SKM-1 treated with dmso at 0.1 percent for 144 hours (cell line): ENCODE measurements around the gene PARD3.
"Not testable (repeated sequence)": the region's sequence is repeated elsewhere in the genome, so short reads cannot be mapped to it uniquely, and the experiment has no call there.

Experiments used
- DNase-seq: peaks from one replicate; lab custom pipeline; 2025; ENCODE audit not compliant: unreplicated experiment; lab: John Stamatoyannopoulos, UW

The PARD3 gene

GRCh38 chr10:34815185-34816084, at the start of gene PARD3:
Gene PARD3 (minus strand): TSS chr10:34815296. CDS start chr10:34814995, 301 bp downstream.
- peak; percentile 8 for DNase-seq

DNA sequence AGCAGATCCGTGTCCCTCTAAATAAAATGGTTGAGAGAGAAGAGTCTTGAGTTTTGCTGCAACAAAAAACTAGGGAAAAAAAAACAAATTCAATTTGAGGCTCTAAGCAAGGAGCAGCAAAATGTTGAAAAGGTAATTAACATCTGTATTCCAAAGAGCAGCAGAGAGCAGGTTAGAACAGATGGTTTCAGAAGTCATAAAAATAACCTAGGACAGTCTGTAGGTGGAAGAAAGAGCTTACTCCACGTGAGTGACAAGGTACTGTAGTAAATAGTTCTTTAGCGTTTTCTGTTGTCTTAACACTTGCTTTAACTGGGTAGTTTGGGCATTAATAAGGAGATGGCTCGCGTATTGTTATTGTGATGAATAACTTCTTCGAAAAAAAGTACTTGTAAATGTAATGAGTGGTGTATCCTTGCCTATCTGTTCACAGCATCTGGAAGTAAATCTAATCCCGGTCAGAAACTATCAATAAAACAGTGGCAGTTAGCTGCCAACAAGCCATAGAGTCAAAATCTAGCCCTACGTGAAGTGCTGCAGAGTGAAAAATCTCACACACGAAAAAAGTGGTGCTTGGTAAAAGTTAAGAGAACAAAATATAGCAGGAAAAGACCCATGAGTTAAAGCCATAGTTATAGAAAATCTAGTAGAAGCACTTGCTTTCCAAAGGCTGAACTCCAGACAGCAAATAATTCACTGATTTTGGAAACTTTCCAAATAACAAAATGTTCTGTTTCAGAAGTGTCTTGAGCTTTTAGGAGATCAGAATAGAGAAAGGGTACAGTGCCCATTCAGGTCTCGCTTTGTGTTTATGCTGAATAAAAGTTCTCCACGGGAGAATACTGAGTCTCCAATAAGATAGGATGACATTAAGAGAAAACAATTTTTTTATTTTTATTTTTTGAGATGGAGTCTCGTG, 49.3 kb upstream of the PARD3 start:
- DNase-seq, result no peak

DNA sequence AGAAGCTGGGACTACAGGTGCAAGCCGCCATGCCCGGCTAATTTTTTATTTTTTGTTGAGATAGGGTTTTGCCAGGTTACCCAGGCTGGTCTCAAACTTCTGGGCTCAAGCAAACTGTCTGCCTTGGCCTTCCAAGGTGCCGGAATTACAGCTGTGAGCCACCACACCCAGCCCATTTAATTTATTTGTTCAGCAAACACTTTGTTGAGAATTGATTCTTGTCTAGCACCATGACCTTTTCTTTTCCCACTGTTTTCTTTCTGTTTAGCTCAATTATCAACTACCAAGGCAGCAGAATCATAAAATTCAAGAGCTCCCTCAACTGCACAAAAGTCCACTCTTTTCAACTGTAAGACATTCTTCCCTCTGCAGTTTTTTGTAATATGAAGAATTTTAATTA, 47.8 kb upstream of the PARD3 start:
- no peak for DNase-seq

- DNase-seq, result no peak
These were observed 46.4 kb upstream of the PARD3 start for GRCh38 chr10:34861293-34862021.

GRCh38 chr10:34859170-34859569, 44.1 kb upstream of the PARD3 start:
- no peak for DNase-seq

DNA sequence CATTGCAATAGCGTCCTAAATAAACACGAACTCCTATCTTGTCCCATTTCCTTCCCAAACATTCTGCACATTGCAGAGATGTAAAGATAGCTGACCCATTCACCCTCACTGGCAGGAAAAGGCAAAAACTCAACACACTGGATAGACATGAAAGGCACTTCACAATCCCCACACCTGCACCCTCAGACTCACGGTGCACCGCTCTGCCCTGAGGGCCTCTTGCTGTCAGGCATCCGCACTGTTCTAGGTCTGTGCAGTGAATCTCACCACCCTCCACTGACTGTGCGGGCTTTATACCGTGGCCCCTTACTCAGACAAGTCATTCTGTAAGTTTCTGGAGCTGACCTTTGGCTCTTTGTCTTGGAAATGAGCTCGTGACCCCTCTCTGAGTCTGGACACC, 42.9 kb upstream of the PARD3 start:
- no peak for DNase-seq

DNA sequence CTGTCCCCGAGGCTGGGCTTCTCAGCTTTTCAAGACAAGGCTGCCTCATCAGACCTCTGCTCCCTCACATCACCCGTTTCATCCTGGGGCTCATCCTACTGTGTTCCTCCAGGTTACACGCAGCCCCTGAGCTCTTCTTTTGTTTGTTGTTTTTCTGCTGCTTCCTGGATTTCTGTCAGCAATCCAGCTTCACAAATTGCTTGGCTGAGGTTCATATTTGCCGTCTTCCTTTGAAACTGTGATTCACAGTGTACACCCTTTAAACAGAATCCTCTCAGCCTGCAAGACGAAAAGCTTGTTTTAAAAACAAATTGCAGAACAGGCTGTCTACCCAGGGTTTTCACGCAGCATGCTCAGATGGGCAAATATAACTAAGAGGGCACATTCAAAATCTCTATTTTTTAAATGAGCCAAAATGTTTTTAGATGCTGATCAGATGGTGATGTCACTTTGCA, 39.1 kb upstream of the PARD3 start:
- DNase-seq, result no peak

DNA sequence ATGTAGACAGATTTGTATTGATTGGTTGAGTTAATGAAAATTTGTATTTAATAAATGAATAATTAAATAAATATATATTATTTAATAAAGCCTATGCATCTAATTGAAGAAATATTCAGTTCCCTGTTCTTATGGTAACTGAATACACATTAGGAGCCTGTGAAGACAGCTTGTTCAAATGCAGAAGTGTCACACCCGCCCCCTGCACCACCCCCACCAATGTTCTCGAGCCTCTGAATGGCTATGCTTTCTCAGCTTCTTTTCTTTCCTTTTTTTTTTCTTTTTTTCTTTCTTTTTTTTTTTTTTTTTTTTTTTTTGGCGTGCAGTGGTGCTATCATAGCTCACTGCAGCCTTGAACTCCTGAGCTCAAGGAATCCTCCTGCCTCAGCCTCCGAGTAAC, 38.3 kb upstream of the PARD3 start:
- DNase-seq, result no peak

- DNase-seq, result no peak
These were observed 35.5 kb upstream of the PARD3 start for GRCh38 chr10:34850558-34850957.

DNA sequence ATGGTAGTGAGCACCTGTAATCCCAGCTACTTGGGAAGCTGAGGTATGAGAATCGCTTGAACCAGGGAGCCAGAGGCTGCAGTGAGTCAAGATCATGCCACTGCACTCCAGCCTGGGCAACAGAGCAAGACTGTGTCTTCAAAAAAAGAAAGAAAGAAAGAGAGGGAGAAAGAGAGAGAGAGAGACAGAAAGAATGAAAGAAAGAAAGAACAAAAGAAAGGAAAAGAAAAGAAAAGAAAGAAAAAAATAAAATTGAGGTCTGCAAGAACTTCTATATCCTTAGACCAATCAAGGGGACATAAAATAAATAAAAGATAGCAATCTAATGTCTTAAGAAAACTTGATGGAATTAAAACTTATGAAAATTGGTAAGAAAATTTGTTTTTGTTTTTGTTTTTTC, 34.9 kb upstream of the PARD3 start:
- DNase-seq, result no peak

- no peak for DNase-seq
These were observed 30.0 kb upstream of the PARD3 start for GRCh38 chr10:34845070-34845469.

- no peak for DNase-seq
These were observed 29.4 kb upstream of the PARD3 start for GRCh38 chr10:34844448-34844847.

- not testable (repeated sequence) for DNase-seq
These were observed 28.4 kb upstream of the PARD3 start for GRCh38 chr10:34843470-34843869.

GRCh38 chr10:34838366-34838900, 23.3 kb upstream of the PARD3 start:
- no peak for DNase-seq

- DNase-seq, result no peak
These were observed 20.9 kb upstream of the PARD3 start for GRCh38 chr10:34835908-34836508.

DNA sequence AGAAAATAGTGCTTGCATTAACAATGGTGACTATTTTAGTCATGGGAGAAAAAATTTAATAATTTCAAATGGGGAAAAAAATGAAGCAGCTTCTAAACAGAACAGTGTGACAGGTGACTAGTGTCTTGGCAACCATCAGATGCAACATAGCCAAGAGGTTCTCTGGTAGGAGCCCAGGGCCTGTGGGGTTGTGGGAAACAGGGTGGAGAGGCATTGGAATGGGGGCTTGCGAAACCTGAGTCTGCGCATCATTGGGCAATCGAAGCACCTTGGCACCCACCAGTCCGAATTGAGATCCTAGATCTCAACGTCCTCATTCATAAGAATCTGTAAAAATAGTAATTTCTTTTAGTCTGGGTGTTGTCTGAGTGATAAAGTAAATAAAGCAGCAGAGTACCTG, 19.2 kb upstream of the PARD3 start:
- no peak for DNase-seq

- DNase-seq, result no peak
These were observed 15.2 kb upstream of the PARD3 start for GRCh38 chr10:34830217-34830822.

GRCh38 chr10:34826857-34827766, 12.0 kb upstream of the PARD3 start:
- no peak for DNase-seq

DNA sequence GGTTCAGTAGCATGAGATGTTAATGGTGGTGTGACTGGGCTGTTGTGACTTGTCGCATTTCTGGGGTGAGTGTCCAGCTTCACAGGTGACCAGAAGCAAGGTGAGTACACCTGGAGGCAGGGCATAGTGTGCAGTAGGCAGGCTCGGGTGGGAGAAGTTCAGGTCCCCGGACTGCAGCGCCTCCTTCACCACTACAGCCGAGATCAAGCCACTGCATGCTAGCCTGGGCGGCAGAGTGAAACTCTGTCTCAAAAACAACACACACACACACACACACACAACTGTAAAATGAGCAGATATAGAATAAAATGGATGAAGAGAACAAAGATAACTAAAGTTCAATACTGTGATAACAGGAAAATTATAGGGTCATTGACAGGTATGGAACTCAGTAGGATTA, 11.1 kb upstream of the PARD3 start:
- no peak for DNase-seq
